Lung microvascular endothelial cell (primary cell): Measurements from ENCODE around the gene BIVM. TPM values are rescaled to one million over a fixed set of nuclear protein-coding genes. Genes with fewer than 3 reads are reported as not detected.

ENCODE experiments used
- DNase-seq, 2 donors: peaks; one replicate each; pipeline versions ENCODE4 v3.0.0 to v3.0.0-alpha.2; 2010; ENCODE audit warnings: low read depth in 2 of 2
- total RNA-seq: library from RNA; depleted of rRNA; stranded (reverse); fragments of >200 nt; gene quantifications from 2 replicates; pipeline ENCODE4 v1.2.1, GENCODE V29; 2014

BIVM gene
- total RNA-seq, 1 donor from 2014 or later = 16.5 TPM

GRCh38 chr13:102879793-102880499 is 81.0 kb downstream of the BIVM start:
- DNase-seq = peak in 1 of 2 donors; percentile 12

GRCh38 chr13:102881819-102882686 is 83.1 kb downstream of the BIVM start:
- no peak for DNase-seq

Other genes with a start within 250 kb of the BIVM start
- gene TPP2, start 202.1 kb upstream of the BIVM start, total RNA-seq = 31.2 and 34.7 TPM in 2 replicates
- not detected in 2 replicates for gene METTL21C, start 104.1 kb upstream of the BIVM start, total RNA-seq
- 19.6 and 30.8 TPM in 2 replicates for gene TEX30, start 25.3 kb upstream of the BIVM start, total RNA-seq
- 13.9 and 16.9 TPM in 2 replicates for gene POGLUT2, start 143 bp upstream of the BIVM start, total RNA-seq
- gene ERCC5, start 46.9 kb downstream of the BIVM start, total RNA-seq = 39.4 and 42.7 TPM in 2 replicates